Glomerular endothelial cell (primary cell): ENCODE measurements around the gene DHX34. TPM values are rescaled to one million over a fixed set of nuclear protein-coding genes. Genes with fewer than 3 reads are reported as not detected.
"Not testable (repeated sequence)": the region's sequence is repeated elsewhere in the genome, so short reads cannot be mapped to it uniquely, and the experiment has no call there.

Experiments
- DNase-seq: peaks from one replicate; pipeline ENCODE4 v3.0.0-alpha.2; 2011; ENCODE audit warnings: low read depth, low spot score; ENCODE audit errors: extremely low read depth
- total RNA-seq: library from RNA; depleted of rRNA; stranded (reverse); fragments of >200 nt; gene quantifications from 2 replicates; pipeline ENCODE4 v1.2.3, GENCODE V29; 2015

DHX34 gene
- total RNA-seq, 1 donor from 2014 or later: 21.6 TPM

DNA sequence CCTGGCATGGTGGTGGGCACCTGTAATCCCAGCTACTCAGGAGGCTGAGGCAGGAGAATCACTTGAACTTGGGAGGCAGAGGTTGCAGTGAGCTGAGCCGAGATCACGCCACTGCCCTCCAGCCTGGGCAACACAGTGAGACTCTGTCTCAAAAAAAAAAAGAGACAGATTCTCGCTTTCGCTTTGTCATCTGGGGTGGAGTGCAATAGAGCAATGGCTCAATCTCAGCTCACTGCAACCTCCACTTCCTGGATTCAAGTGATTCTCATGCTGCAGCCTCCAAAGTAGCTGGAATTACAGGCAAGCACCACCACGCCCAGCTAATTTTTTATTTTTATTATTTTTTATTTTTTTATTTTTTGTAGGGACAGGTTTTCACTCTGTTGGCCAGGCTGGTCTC lies 39.6 kb downstream of the DHX34 start:
- DNase-seq: not testable (repeated sequence)

DNA sequence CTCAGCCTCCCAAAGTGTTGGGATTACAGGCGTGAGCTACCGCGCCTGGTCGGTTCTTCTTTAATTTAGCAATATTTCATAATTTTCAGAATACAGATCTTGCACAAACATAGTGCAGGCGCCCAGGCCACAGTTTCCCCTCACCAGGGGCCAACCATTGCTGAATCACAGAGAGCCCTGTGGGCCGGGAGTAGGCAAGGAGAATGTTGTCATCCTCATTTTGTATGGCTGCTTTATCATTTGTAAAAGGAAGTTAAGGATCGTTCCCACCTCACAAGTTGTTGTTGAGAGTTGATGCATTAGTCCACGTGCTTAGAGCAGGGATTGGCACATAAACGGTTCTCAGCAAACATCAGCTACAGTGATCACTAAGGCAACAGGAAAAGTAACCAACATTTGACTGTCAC lies 40.0 kb downstream of the DHX34 start:
- no peak for DNase-seq

DNA sequence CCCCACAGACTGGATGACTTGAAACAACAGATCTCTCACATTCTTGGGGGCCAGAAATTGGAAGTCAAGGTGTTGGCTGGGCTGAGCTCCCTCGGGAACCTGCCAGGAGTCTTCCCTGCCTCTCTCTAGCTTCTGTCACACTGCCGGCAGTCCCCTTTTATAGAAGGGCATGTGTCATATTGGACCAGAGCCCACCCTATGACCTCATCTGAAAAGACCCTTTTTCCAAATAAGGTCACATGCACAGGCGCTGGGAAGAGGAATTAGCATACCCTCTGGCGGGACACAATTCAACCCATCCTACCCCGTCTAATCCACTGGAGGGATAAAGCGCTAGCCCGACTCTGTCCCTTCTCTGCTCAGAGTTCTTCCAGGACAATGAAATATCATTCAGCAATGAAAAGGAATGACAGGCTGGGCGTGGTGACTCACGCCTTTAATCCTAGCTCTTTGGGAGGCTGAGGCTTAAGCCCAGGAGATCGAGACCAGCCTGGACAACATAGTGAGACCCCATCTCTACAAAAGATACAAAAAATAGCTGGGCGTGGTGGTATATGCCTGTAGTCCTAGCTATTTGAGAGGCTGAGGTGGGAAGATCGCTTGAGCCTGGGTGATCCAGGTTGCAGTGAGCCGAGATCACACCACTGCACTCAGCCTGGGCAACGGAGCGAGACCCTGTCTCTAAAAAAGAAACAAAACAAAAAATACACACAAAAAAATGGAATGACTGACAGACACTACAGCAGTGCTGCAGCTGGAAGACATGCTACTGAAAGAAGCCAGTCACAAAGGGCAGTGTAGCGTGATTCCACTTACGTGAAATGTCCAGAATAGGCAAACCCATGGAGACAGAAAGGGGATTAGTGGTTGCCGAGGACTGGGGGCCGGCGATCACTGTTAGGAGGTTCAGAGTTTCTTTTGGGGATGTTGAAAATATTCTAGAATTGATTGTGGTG lies 41.7 kb downstream of the DHX34 start:
- DNase-seq: no peak

DNA sequence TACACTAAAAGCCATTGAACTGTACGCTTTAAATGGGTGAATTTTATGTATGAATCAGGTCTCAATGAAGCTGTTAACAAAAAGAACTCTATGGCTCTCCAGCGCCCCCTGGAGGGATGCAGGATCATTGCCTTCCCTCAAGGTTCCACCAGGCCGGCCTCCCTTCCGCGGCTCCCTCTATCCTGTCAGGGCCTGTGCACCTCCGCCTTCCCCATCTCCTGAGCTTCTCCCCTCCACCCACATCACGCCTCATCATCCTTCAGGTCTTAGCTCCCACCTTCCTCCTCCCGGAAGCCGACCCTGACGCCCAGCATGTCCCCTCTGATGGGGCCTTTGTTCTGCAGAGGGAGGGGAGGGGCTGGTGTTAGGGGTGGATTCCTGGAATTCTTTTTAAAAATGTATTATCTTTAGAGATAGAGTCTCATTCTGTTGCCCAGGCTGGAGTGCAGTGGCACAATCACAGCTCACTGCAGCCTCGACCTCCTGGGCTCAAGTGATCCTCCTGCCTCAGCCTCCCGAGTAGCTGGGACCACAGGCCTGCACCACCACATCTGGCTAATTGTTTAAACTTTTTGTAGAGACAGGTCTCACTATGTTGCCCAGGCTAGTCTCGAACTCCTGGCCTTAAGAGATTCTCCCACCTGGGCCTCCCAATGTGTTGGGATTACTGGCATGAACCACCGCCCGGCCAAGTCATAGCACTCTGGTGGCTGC lies 42.6 kb downstream of the DHX34 start:
- DNase-seq: peak; percentile 18

DNA sequence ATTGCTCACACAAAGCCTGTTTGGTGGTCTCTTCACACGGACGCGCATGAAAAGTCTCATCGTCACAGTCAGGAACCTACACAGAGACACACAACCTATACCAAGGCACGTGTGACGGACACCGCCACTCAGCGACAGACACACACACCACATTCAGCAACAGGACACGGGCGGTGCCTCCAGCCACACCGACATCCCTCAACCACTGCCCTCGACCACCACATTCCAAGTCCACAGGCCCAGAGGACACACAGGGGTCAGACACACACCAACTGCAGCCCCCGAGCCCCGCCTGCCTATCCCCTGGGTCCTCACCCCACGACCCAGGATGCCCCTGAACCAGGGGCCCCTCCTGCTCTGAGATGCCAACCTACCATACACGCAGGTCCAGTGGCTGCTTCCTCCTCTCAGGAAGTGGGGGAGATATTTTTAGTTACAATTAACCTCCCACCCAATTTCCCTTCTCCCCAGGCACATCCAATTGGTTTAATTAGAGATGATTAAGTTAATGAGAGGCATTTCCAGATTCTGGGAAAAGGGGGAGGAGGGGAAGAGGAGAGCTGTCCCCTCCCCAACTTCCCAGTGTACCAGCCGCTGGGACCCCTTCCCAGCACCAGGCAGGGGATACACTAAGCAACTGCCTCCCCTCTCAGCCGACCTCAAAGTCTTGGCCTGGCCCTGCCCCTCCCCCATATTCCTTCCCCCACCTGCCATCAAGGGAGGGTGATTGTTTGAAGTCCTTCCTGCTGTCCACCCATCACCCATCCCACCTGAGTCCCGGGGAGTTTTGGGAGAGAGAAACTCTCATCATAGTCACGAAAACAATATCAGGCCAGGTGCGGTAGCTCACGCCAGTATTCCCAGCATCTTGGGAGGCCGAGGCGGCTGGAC lies 49.8 kb downstream of the DHX34 start:
- DNase-seq: no peak

DNA sequence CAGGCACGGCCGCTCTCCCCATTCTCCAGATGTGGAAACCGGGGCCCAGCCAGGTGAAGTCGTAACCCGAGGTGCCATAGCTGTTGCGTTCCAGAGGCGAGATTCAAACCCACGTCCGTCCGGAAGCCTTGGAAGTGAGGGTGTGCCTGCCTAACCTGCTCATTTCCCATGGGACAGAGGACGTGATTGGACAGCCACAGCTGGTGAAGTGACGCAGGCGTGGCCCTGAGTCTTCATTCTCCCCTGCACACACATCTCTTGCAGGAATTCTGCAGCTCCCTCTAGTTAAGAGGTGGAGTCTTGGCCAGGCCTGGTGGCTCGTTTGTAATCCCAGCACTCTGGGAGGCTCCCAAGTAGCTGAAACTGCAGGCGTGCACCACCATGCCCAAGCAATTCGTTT lies 53.4 kb downstream of the DHX34 start:
- DNase-seq: no peak

DNA sequence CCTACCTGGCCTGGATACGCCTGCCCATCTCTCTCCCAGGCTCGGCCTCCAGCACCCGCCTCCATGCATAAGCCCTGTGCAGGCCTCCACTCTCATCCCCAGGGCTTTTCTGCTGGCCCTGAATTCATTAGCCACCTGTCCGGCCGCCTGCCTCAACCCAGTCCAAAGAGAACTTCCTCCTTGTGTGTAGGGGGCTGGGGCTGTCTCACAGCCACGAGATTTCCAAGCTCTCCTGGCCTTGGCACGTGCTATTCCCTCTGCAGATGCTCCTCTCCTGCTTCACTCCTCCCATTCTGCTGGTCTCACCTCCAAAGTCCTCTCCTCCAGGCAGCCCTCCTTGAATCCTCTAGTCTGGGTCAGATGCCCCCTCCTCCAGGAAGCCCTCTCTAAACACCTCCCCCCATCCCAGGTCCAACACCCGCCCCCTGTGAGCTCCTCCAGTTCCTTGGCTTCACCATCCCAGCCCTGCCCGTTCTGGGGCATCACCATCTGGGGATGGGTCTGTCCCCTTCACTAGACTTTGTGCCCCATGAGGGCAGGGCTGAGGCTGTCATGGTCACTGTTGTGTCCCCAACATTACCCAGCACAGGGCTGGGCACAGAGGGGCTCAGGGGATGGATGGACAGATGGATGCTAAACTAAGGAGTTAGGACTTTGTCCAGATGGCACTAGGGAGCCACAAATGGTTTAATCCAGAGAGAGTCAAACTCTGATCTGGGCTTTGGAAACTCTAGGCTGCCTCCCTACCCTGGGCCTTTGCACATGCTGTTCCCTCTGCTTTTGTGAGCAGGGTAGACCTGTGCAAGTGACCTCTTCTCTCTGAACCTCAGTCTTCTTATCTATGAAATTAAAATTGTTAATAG lies 55.5 kb downstream of the DHX34 start:
- no peak for DNase-seq

DNA sequence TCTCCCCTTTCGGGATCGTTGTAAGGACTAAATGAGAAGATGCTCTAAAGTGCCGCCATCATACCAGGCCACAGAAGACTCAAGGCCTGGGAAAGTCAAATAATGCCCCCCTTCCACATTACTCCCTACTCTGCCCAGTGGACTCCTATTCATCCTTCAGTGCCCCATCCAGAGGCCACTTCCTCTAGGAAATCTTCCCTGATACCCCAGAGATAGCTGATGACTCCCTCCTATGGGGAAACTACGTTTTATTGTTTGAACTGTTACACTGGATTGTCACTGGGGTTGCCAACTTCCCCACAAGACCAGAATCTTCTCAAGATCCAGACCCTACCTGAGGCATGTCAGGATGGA lies 56.1 kb downstream of the DHX34 start:
- DNase-seq: no peak

DNA sequence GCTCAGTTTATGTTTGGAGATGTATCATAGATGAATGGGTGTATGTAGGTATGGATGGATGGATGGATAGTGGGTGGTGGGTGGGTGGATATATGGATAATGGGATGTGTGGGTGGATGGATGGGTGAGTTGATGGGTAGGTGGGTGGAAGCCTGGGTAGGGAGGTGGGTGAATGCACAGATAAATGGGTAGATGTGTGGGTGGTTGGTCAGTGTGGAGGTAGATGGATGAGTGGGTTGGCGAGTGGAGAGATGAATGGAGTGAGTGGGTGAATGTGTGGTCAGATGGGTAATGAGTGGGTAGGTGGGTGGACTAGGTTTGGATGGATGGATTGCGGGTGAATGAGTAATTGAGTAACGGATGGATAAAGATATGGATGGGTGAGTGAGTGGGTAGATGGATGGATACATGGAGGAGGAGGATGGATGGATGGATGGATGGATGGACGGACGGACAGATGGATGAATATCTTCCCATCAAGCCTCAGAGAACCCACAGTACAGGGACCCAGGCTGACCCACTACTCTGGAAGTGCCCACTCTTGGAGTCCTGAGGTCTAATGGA lies 56.8 kb downstream of the DHX34 start:
- DNase-seq: no peak

DNA sequence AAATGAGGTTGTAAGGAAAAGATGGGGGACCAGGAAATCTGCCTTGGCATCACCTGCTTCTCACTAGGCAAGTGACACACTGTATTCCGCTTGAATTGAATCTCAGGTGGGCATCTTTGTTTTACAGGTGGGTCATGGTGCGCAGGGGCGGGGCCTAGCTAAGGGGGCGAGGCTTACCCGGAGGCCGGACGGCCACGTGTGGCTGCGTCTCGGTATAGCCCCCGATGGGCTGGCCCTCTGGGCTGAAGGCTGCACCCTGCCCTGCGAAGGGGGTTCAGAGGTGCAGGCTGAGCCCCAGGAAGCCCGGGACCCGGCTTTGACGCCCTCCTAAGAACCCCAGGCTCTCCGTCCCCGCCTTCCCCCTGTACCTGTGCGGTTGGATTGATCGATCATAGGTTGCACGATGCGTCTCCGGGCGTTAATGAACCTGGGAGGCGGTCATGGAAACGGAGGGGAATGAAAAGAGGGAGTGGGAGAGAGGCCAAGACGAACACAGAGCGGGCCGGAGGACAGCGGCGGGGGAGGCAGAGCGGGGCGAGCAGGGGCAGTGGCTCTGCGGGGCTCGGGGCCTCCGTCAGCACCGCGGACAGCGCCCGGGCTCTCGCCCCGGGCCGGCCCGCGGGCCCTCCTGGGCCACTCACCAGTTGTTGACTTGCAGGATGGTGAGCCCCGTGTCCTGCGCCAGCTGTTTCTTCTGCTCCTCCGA lies 57.7 kb downstream of the DHX34 start:
- DNase-seq: no peak

DNA sequence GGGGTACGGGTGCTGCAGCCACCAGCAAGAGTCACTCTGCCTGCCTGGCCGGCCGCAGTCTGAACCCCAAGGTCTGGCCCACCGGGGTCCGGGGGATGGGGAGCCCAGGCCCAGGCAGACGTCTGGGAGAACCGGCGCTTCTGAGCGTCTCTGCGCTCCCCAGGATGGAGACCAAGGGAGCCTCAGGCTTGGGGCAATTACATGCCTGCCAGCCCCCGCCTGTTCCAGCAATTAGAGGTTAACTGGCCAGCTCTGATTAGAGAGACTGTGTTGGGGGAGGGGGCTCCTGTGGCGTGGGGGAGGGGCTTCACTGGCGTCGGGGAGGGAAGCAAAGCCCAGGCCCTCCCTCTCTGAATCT lies 58.3 kb downstream of the DHX34 start:
- DNase-seq: no peak

DNA sequence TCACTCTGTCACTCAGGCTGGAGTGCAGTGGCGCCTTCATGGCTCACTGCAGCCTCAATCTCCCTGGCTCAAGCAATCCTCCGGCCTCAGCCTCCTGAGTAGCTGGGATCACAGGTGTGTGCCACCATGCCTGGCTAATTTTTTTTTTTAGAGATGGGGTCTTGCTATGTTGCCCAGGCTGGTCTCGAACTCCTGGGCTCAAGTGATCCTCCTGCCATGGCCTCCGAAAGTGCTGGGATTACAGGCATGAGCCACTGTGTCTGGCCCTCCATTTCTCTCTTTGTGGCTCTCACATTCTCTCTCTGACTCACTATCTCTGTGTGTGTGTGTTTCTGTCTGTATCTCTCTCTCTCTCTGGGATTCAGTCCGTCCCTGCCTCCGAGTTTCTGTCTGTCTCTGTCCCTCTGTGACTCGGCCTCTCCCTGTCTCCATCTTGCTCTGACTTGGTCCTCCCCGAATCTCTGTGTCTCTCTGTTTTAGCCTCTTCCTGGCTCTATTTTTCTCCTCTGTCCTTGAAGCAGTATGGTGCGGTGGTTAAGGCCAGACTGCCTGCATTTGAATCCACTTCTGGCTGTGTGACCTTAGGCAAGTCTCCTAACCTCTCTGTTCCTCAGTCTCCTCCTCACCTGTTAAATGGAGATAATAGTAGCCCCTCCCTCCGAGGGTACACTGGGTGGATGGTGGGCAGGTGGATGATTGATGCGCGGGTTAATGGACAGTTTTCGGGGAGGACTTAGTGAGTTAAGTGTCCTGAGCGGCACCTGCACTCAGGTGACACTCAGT lies 59.2 kb downstream of the DHX34 start:
- no peak for DNase-seq

DNA sequence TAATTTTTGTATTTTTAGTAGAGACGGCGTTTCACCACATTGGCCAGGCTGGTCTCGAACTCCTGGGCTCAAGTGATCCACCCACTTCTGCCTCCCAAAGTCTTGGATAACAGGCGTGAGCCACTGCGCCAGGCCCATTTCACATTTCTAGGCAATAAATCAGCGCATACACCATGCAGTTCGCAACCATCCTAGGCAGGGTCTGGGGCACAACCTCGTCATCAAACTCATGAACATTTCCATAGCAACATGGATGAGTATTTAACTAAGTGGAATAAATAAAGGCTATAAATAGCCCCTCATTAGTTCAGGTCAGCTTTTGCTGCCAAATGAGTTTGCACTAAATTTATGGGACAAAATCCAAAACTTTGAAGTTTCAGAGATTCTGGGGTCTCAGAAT lies 62.0 kb downstream of the DHX34 start:
- DNase-seq: no peak

DNA sequence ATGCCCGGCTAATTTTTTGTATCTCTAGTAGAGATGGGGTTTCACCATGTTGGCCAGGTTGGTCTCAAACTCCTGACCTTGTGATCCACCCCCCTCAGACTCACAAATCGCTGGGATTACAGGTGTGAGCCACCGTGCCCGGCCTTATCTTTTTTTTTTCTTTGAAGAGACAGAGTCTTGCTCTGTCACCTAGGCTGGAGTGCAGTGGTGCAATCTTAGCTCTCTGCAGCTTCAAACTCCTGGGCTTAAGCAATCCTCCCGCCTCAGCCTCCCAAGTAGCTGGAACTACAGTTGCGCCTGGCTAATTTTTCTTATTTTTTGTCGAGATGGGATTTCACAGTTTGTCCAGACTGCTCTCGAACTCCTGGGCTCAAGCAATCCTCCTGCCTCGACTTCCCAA lies 62.6 kb downstream of the DHX34 start:
- not testable (repeated sequence) for DNase-seq

DNA sequence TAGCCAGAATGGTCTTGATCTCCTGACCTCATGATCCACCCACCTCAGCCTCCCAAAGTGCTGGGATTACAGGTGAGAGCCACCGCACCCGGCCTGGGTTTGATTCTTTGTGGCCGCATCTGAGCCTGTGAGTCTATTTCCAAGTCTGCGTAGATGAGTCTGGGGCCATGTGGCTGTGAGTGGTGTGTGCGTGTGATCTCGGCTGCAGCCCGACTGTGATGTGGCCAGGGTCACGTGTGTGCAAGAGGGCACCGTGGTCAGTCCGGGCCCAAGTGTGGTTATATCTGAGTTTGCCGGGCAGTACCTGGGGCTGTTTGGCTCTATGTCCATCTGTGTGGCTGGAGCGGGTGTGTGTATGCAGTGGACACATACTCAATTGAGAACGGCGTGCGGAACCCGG lies 64.8 kb downstream of the DHX34 start:
- no peak for DNase-seq

DNA sequence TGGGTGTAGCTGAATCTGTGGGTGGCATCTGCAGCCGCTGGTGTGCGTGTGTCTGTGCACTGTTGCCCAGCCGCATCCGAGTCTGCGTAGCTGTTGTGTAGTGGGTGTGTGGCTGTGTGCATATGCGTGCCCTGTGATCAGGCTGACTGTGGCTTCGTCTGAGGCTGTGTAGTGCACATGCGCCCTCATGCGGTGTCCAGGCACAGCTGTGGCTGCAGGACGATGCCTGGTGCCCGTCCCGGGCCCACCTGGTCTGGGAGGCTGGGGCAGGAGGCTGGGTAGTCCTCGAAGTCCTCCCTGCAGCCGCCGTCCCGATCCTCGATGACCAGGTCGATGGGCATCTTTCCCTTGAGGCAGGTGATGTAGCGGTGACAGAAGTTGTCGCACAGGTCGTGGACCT lies 65.4 kb downstream of the DHX34 start:
- DNase-seq: no peak

DNA sequence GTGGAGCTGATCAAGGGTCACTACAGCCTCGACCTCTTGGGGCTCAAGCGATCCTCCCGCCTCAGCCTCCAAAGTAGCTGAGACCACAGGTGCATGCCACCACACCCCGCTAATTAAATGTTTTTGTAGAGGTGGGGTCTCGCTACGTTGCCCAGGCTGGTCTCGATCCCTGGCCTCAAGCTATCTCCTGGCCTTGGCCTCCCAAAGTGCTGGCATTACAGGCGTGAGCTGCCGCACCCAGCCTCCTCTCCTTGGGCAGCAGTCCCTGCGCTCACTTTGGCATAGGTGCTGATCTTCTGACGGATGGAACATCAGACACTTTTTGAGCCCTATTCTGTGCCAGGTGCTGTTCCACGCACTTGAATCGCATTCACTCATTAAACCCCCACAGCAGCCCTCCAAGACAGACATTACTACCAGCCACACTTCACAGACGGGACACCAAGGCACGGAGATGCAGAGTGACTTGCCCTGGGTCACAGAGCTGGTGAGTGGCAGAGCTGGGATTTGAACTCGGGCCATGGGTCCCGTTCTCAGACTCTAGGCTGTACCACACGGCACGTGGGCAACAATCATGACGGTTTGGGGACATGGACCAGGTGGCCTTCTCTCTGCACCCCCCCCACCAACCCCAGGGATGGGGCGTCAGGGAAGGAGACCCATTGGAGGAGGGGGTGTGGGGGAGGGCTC lies 67.0 kb downstream of the DHX34 start:
- DNase-seq: no peak

DNA sequence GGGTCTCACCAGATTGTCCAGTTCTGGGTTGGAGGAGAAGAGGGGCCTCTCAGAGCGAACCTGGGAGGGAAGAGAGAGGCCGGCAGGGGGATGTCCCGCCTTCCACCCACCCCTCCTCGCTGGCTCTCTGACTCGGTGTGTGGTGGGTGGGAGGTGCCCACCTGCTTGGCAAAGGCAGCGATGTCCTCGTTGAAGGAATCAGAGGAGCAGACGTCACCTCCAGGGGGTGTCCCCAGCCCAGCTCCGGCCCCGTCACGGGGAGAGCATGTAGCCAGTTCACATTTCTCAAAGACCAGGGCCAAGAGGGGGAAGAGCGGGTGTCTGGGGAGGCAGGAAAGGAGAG lies 67.5 kb downstream of the DHX34 start:
- DNase-seq: no peak
